ENCODE data around the gene SH3D21. TPM values are rescaled to one million over a fixed set of nuclear protein-coding genes. Genes with fewer than 3 reads are reported as not detected.

SH3D21 gene
- total and polyA plus RNA-seq, 2 donors, result 1.8 to 3.5 TPM

DNA sequence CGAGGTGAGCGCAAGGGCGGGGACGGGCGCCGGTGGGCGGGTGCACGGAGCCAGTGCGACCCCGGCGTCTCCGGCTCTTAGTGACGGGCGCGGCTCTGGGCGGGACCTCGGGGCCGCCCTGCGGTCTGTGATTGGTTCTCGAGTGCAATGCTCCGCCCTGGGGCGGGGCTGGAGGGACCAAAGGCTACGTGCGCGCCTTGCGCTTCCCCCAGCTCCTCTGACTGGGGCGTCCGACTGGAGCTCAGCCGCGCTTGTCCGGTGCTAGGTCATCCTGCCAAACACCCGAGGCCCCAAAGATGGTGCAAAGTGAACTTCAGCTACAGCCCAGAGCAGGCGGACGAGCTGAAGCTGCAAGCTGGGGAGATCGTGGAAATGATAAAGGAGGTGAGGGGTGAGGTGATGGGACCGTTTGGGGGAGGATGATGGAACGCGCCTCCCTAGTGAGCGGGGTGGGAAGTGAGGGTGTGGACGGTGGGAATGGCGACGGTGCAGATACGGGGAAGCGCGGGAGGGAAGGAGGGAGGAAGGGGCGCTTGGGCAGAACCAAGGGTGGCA, 811 bp downstream of the SH3D21 start:
- peak overlapping the region; percentile 72 for H3K4me3 ChIP-seq (ENCODE audit: low read depth, low read length)
- no peaks in the 10 kb centered on the region for H3K36me3 ChIP-seq (ENCODE audit: insufficient read depth)
- under 1% methylated on average over 46 of the region's 46 CpGs for WGBS
- H3K4me1 ChIP-seq (ENCODE audit: insufficient read depth), result no peaks in the 10 kb centered on the region
- peak overlapping the region; percentile 69 for H3K27ac ChIP-seq (ENCODE audit: low read depth)
- DNase-seq (ENCODE audit: extremely low spot score), result peak; percentile 86

GRCh38 chr1:36307601-36308330, 1.6 kb downstream of the SH3D21 start:
- no peak for DNase-seq (ENCODE audit: extremely low spot score)
- Histone ChIP-seq H3K4me1 (ENCODE audit: insufficient read depth) (no peaks in the 10 kb centered on the region), H3K27ac (ENCODE audit: low read depth) (no peak overlapping the region), H3K36me3 (ENCODE audit: insufficient read depth) (no peaks in the 10 kb centered on the region), H3K4me3 (ENCODE audit: low read depth, low read length) (no peak overlapping the region)
- 83% methylated on average over 10 of the region's 10 CpGs for WGBS

- Histone ChIP-seq H3K4me1 (ENCODE audit: insufficient read depth) (no peaks in the 10 kb centered on the region), H3K27ac (ENCODE audit: low read depth) (no peak overlapping the region), H3K4me3 (ENCODE audit: low read depth, low read length) (no peak overlapping the region), H3K36me3 (ENCODE audit: insufficient read depth) (no peaks in the 10 kb centered on the region)
- WGBS, result 97% methylated on average over 7 of the region's 7 CpGs
- no peak for DNase-seq (ENCODE audit: extremely low spot score)
Observed at GRCh38 chr1:36309397-36309796, 3.2 kb downstream of the SH3D21 start.

DNA sequence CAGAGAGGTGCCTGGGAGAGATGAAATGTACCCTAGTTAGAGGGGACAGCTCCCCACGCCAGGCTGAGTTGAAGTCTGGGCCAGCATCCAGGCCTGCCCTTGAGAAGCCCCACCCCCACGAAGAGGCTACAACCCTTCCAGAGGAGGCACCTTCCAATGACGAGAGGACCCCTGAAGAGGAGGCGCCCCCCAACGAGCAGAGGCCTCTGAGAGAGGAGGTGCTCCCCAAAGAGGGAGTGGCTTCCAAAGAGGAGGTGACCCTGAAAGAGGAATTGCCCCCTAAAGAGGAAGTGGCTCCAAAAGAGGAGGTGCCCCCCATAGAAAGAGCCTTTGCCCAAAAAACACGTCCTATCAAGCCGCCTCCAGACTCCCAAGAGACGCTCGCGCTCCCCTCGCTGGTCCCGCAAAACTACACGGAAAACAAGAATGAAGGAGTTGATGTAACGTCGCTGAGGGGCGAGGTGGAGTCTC, 14.2 kb downstream of the SH3D21 start:
- DNase-seq (ENCODE audit: extremely low spot score), result no peak
- Histone ChIP-seq H3K4me3 (ENCODE audit: low read depth, low read length) (peak overlapping the region; percentile 38), H3K27ac (ENCODE audit: low read depth) (peak overlapping the region; percentile 30), H3K4me1 (ENCODE audit: insufficient read depth) (no peaks in the 10 kb centered on the region), H3K36me3 (ENCODE audit: insufficient read depth) (no peaks in the 10 kb centered on the region)
- WGBS, result 32% methylated on average over 16 of the region's 16 CpGs

DNA sequence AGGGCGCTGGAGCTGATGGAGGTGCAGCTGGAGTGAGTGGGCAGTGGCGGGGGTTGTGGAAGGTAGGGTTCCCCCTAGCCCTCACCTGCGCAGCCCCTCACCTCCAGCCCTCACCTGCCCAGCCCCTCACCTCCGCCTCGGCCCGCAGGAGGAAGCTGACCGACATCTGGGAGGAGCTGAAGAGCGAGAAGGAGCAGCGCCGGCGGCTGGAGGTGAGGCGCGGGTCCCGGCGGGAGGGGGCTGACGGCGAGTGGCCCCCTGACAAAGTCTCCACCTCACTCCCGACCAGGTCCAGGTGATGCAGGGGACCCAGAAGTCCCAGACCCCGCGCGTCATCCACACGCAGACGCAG, 14.6 kb downstream of the SH3D21 start:
- peak overlapping the region; percentile 38 for H3K4me3 ChIP-seq (ENCODE audit: low read depth, low read length)
- DNase-seq (ENCODE audit: extremely low spot score), result no peak
- H3K36me3 ChIP-seq (ENCODE audit: insufficient read depth), result no peaks in the 10 kb centered on the region
- H3K27ac ChIP-seq (ENCODE audit: low read depth), result peak overlapping the region; percentile 30
- WGBS, result 21% methylated on average over 23 of the region's 23 CpGs
- no peaks in the 10 kb centered on the region for H3K4me1 ChIP-seq (ENCODE audit: insufficient read depth)

- Histone ChIP-seq H3K27ac (ENCODE audit: low read depth) (peak overlapping the region; percentile 30), H3K4me1 (ENCODE audit: insufficient read depth) (no peaks in the 10 kb centered on the region), H3K4me3 (ENCODE audit: low read depth, low read length) (peak overlapping the region; percentile 38), H3K36me3 (ENCODE audit: insufficient read depth) (no peaks in the 10 kb centered on the region)
- peak; percentile 82 for DNase-seq (ENCODE audit: extremely low spot score)
- 23% methylated on average over 59 of the region's 59 CpGs for WGBS
Observed at GRCh38 chr1:36321119-36321951, 15.2 kb downstream of the SH3D21 start.

DNA sequence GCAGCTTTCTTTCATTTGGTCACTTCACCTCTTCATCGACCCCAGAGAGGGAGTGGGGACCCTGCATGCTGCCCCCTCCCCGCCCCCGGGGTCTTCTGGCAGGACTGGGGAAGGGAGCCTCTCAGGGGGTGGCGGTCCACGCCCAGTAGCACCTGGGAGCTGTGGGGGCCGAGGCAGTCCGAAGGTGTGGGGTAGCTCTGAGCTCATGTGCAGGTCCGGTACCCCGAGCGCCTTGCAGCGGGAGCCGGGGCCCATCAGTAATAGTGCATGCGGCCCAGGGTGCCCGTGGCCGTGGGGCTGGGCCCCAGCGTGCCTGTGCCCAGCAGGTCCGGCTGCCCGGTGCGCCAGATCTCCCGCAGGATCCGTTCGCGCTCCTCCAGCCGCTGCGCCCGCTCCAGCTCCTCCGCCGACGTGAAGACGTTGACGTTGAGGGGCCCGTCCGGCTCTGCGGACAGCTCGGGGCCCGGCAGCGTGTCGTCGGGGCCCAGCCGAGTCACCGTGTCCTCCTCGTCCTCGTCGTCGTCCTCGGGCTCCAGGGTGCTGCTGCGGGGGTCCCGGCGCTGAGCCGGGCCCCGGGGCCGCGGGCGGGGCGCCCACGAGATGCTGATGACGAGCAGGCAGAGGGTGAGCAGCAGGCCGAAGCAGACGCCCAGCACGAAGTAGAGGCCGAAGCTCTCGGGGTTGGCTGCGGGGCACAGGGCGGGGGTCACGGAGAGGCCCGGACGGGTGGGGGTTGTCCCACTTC, 16.0 kb downstream of the SH3D21 start:
- no peaks in the 10 kb centered on the region for H3K4me1 ChIP-seq (ENCODE audit: insufficient read depth)
- H3K27ac ChIP-seq (ENCODE audit: low read depth), result peak overlapping the region; percentile 68
- no peak for DNase-seq (ENCODE audit: extremely low spot score)
- 37% methylated on average over 67 of the region's 67 CpGs for WGBS
- H3K4me3 ChIP-seq (ENCODE audit: low read depth, low read length), result peak overlapping the region; percentile 76
- H3K36me3 ChIP-seq (ENCODE audit: insufficient read depth), result no peaks in the 10 kb centered on the region

DNA sequence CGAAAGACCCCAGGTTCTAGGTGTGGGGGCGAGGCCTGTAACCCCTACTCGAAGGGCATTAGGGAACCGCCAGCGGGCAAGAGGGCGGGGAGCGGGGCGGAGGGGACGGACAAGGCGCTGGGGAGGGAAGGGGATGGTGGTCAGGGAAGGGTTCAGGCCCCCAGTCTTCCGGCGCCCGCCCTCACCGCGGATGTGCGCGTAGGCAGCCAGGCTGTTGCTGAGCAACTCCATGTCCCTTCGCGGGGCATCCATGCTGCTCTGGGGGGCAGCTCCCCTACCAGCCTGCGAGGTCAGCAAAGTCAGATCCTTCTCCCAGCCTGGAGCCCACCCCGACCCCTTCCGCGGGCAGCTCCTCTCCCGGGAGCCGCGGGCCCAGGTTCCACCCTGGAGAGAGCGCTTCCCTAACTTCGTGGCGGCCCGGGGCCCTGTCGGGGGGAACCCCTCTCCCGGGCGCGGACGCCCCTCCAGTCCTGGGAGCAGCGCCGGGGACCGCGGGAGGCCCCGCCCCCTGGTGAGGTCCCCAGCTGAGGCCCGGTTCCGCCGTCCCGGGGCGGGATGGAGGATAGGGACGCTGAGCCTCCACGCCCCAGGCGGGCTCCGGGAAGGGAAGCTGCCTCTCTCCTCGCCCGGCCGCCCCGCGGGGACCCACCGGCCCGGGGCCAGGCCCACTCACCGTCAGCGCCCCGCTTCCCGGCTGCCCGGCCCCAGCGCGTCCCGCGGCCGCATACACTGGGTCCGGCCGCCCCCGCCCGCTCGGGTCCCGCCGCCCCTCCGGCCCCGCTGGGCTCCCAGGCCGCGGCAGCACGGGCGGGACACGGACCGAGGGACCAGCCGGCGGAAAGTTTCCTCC, 16.8 kb downstream of the SH3D21 start:
- H3K4me1 ChIP-seq (ENCODE audit: insufficient read depth), result no peaks in the 10 kb centered on the region
- no peak for DNase-seq (ENCODE audit: extremely low spot score)
- peak overlapping the region; percentile 76 for H3K4me3 ChIP-seq (ENCODE audit: low read depth, low read length)
- peak overlapping the region; percentile 68 for H3K27ac ChIP-seq (ENCODE audit: low read depth)
- H3K36me3 ChIP-seq (ENCODE audit: insufficient read depth), result no peaks in the 10 kb centered on the region
- 2% methylated on average over 81 of the region's 83 CpGs for WGBS

GRCh38 chr1:36323636-36324352, 17.6 kb downstream of the SH3D21 start, which contains the start of gene EVA1B:
Gene EVA1B (minus strand): TSS chr1:36323645. CDS start chr1:36323037, 608 bp downstream.
- H3K4me1 ChIP-seq (ENCODE audit: insufficient read depth), result no peaks in the 10 kb centered on the region
- peak within 1 kb of the TSS; percentile 76 for H3K4me3 ChIP-seq (ENCODE audit: low read depth, low read length)
- H3K36me3 ChIP-seq (ENCODE audit: insufficient read depth), result no peaks in the 10 kb centered on the region
- peak; percentile 45 for DNase-seq (ENCODE audit: extremely low spot score)
- H3K27ac ChIP-seq (ENCODE audit: low read depth), result peak within 1 kb of the TSS; percentile 68
- WGBS, result 4% methylated on average over 32 of the region's 36 CpGs

GRCh38 chr1:36324353-36324703, 18.2 kb downstream of the SH3D21 start:
- DNase-seq (ENCODE audit: extremely low spot score), result no peak
- Histone ChIP-seq H3K4me3 (ENCODE audit: low read depth, low read length) (no peak overlapping the region), H3K27ac (ENCODE audit: low read depth) (peak overlapping the region; percentile 30), H3K36me3 (ENCODE audit: insufficient read depth) (no peaks in the 10 kb centered on the region), H3K4me1 (ENCODE audit: insufficient read depth) (no peaks in the 10 kb centered on the region)
- WGBS, result 19% methylated on average over 9 of the region's 9 CpGs

GRCh38 chr1:36326499-36326898, 20.3 kb downstream of the SH3D21 start:
- Histone ChIP-seq H3K4me3 (ENCODE audit: low read depth, low read length) (no peak overlapping the region), H3K36me3 (ENCODE audit: insufficient read depth) (no peaks in the 10 kb centered on the region), H3K4me1 (ENCODE audit: insufficient read depth) (no peaks in the 10 kb centered on the region), H3K27ac (ENCODE audit: low read depth) (no peak overlapping the region)
- no peak for DNase-seq (ENCODE audit: extremely low spot score)
- 59% methylated on average over 6 of the region's 6 CpGs for WGBS

DNA sequence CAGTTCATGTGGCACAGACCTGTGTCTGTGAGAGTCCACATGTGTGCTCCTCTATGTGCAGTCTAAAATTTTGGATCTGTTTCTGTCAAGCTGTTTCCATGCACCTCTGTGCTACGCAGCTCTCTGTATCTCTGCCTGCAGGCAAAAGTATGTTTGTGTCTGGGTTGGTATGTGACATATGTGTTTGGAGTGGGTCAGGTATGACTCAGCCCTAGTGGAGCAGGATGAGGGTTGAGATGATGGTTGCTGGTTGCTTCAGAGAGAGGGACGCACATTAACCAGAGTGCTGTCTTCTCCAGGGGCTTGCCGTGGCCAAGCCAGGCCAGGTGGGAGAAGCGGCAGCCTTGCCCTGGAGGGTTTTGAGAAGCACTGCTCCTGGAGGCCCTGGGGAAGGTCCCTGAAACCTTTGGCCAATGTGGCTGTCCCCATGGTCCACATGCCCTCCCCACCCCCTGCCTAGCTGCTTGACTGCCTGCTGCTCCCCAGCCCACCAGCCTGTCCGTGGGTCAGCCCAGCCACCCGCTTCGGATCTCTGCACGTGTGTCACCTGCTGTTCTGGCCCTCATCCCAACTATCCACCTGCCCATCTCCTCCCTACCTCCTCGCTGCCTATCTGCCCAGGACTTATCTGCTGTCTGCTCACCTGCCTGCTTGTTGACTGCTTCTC, 21.4 kb downstream of the SH3D21 start:
- Histone ChIP-seq H3K27ac (ENCODE audit: low read depth) (no peak overlapping the region), H3K36me3 (ENCODE audit: insufficient read depth) (no peaks in the 10 kb centered on the region), H3K4me3 (ENCODE audit: low read depth, low read length) (no peak overlapping the region), H3K4me1 (ENCODE audit: insufficient read depth) (no peaks in the 10 kb centered on the region)
- DNase-seq (ENCODE audit: extremely low spot score), result no peak
- WGBS, result 87% methylated on average over 9 of the region's 9 CpGs

Measured in urinary bladder (tissue), 4 donors.